WTC11 (cell line): ENCODE results near the gene KLHL28. TPM values are rescaled to one million over a fixed set of nuclear protein-coding genes. Genes with fewer than 3 reads are reported as not detected.

Experiments
- ATAC-seq: fragments of 200-7000 bp; cut with Tn5 transposase; 2 replicates; pipeline ENCODE4 v1.10.0; 2021; ENCODE audit warnings: mild to moderate bottlenecking, moderate library complexity
- CTCF ChIA-PET: fragments of 300-600 bp; sonication (Branson Sonifier 250); formaldehyde crosslinking; loops from one replicate; lab custom pipeline; 2021; ENCODE audit warnings: antibody characterized with exemption; lab: Charles Lee
- POLR2A ChIA-PET: fragments of 350-600 bp; sonication (Branson Sonifier 250); formaldehyde crosslinking; loops from one replicate; lab custom pipeline; 2021; ENCODE audit warnings: antibody characterized with exemption; lab: Charles Lee
- DNase-seq: peaks from one replicate; pipeline ENCODE4 v3.0.0; 2021; ENCODE audit warnings: low spot score
- H3K27ac Mint-ChIP-seq: 2 replicates; pipeline ENCODE4 v1.8.0; 2021; ENCODE audit warnings: mixed read lengths
- H3K27me3 Mint-ChIP-seq: 2 replicates; pipeline ENCODE4 v1.8.0; 2021; ENCODE audit warnings: low read depth, mild to moderate bottlenecking, moderate library complexity, mixed read lengths
- H3K36me3 Mint-ChIP-seq: 2 replicates; pipeline ENCODE4 v1.8.0; 2021; ENCODE audit warnings: mixed read lengths
- H3K4me1 Mint-ChIP-seq: 2 replicates; pipeline ENCODE4 v1.8.0; 2022; ENCODE audit warnings: mixed read lengths
- H3K4me3 Mint-ChIP-seq: 2 replicates; pipeline ENCODE4 v1.8.0; 2021; ENCODE audit warnings: mild to moderate bottlenecking, moderate library complexity, mixed read lengths
- H3K9me3 Mint-ChIP-seq: 2 replicates; pipeline ENCODE4 v1.8.0; 2021; ENCODE audit warnings: mixed read lengths
- ATF1 ChIP-seq: sonication (generic); formaldehyde crosslinking; IDR thresholded peaks from 2 replicates; pipeline ENCODE4 v1.8.1; 2023; ENCODE audit warnings: mild to moderate bottlenecking, moderate library complexity, missing genetic modification reagents
- E2F5 ChIP-seq: sonication (generic); formaldehyde crosslinking; IDR thresholded peaks from 2 replicates; pipeline ENCODE4 v1.8.1; 2022; ENCODE audit warnings: mild to moderate bottlenecking, moderate library complexity, missing genetic modification reagents
- FOXP1 ChIP-seq: sonication (generic); formaldehyde crosslinking; IDR thresholded peaks from 2 replicates; pipeline ENCODE4 v1.8.0; 2022; ENCODE audit warnings: missing genetic modification reagents, mild to moderate bottlenecking, moderate library complexity, borderline replicate concordance
- FOXP4 ChIP-seq: sonication (generic); formaldehyde crosslinking; IDR thresholded peaks from 2 replicates; pipeline ENCODE4 v1.8.0; 2022; ENCODE audit warnings: mild to moderate bottlenecking, missing genetic modification reagents
- GTF2I ChIP-seq: fragments of 250-450 bp; sonication (Bioruptor Pico); conservative IDR thresholded peaks from 2 replicates; pipeline ENCODE4 v1.4.0; 2021; ENCODE audit warnings: mild to moderate bottlenecking
- JUN ChIP-seq: sonication (generic); formaldehyde crosslinking; IDR thresholded peaks from 2 replicates; pipeline ENCODE4 v1.8.0; 2023; ENCODE audit warnings: mild to moderate bottlenecking, missing genetic modification reagents
- KAT7 ChIP-seq: sonication (generic); formaldehyde crosslinking; IDR thresholded peaks from 2 replicates; pipeline ENCODE4 v1.8.1; 2023; ENCODE audit warnings: missing genetic modification reagents, mild to moderate bottlenecking, borderline replicate concordance
- MAX ChIP-seq: sonication (generic); formaldehyde crosslinking; IDR thresholded peaks from 2 replicates; pipeline ENCODE4 v1.8.0; 2022; ENCODE audit warnings: mild to moderate bottlenecking, missing genetic modification reagents
- SOX15 ChIP-seq: fragments of 250-450 bp; sonication (Bioruptor Pico); IDR thresholded peaks from 2 replicates; pipeline ENCODE4 v1.9.0; 2021; ENCODE audit warnings: mild to moderate bottlenecking
- ZBTB21 ChIP-seq: sonication (generic); formaldehyde crosslinking; IDR thresholded peaks from 2 replicates; pipeline ENCODE4 v1.8.1; 2023; ENCODE audit warnings: mild to moderate bottlenecking, missing genetic modification reagents, borderline replicate concordance
- ZNF232 ChIP-seq: sonication (generic); formaldehyde crosslinking; IDR thresholded peaks from 2 replicates; pipeline ENCODE4 v1.8.0; 2022; ENCODE audit warnings: mild to moderate bottlenecking, missing genetic modification reagents
- ZNF396 ChIP-seq: fragments of 250-450 bp; sonication (Bioruptor Pico); IDR thresholded peaks from 2 replicates; pipeline ENCODE4 v1.8.0; 2021; ENCODE audit warnings: mild to moderate bottlenecking, moderate library complexity, borderline replicate concordance
- ZNF423 ChIP-seq: fragments of 250-450 bp; sonication (Bioruptor Pico); IDR thresholded peaks from 2 replicates; pipeline ENCODE4 v2.1.2; 2022; ENCODE audit warnings: mild to moderate bottlenecking, moderate library complexity
- total RNA-seq: library from RNA; stranded (reverse); gene quantifications from 3 replicates; pipeline ENCODE4 v1.2.3, GENCODE V29; 2021
- TF ChIP-seq, protein P1 (sequence below): sonication (generic); formaldehyde crosslinking; IDR thresholded peaks from 2 replicates; pipeline ENCODE4 v1.8.0; 2023; ENCODE audit warnings: missing genetic modification reagents, mild to moderate bottlenecking, borderline replicate concordance
- TF ChIP-seq, protein P2 (sequence below): sonication (generic); formaldehyde crosslinking; IDR thresholded peaks from 2 replicates; pipeline ENCODE4 v1.8.1; 2022; ENCODE audit warnings: mild to moderate bottlenecking, missing genetic modification reagents, moderate library complexity, borderline replicate concordance
- TF ChIP-seq, protein P3 (sequence below): sonication (generic); formaldehyde crosslinking; IDR thresholded peaks from 2 replicates; pipeline ENCODE4 v1.8.0; 2022; ENCODE audit warnings: mild to moderate bottlenecking, missing genetic modification reagents

KLHL28 gene
- total RNA-seq, 1 experiment from 2014 or later, result 9.8 TPM

DNA sequence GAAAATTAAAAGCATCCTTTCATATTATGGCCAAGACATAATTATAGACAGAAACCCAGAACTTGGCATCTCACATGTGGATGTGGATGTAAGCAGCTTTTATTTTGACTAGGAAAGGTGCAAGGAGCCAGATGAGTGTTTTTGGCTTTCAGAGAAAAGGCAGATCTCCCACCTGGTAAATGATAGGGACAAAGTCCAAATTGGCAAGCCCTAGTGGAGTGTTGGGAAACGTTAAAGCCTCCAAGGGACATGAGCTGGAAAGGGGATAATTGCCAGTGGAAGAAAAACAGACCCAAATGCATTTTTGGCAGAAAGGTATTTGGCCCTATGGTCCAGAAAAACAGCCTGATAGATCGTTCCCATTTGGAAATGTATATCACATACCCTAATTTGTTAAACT is 60.1 kb downstream of the KLHL28 start (continued):
- TF ChIP-seq, protein P1, sequence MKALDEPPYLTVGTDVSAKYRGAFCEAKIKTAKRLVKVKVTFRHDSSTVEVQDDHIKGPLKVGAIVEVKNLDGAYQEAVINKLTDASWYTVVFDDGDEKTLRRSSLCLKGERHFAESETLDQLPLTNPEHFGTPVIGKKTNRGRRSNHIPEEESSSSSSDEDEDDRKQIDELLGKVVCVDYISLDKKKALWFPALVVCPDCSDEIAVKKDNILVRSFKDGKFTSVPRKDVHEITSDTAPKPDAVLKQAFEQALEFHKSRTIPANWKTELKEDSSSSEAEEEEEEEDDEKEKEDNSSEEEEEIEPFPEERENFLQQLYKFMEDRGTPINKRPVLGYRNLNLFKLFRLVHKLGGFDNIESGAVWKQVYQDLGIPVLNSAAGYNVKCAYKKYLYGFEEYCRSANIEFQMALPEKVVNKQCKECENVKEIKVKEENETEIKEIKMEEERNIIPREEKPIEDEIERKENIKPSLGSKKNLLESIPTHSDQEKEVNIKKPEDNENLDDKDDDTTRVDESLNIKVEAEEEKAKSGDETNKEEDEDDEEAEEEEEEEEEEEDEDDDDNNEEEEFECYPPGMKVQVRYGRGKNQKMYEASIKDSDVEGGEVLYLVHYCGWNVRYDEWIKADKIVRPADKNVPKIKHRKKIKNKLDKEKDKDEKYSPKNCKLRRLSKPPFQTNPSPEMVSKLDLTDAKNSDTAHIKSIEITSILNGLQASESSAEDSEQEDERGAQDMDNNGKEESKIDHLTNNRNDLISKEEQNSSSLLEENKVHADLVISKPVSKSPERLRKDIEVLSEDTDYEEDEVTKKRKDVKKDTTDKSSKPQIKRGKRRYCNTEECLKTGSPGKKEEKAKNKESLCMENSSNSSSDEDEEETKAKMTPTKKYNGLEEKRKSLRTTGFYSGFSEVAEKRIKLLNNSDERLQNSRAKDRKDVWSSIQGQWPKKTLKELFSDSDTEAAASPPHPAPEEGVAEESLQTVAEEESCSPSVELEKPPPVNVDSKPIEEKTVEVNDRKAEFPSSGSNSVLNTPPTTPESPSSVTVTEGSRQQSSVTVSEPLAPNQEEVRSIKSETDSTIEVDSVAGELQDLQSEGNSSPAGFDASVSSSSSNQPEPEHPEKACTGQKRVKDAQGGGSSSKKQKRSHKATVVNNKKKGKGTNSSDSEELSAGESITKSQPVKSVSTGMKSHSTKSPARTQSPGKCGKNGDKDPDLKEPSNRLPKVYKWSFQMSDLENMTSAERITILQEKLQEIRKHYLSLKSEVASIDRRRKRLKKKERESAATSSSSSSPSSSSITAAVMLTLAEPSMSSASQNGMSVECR (CRISPR knock-in tag), result no peak
- no peak for TF ChIP-seq ZNF232 (CRISPR knock-in tag)
- TF ChIP-seq, protein P2, sequence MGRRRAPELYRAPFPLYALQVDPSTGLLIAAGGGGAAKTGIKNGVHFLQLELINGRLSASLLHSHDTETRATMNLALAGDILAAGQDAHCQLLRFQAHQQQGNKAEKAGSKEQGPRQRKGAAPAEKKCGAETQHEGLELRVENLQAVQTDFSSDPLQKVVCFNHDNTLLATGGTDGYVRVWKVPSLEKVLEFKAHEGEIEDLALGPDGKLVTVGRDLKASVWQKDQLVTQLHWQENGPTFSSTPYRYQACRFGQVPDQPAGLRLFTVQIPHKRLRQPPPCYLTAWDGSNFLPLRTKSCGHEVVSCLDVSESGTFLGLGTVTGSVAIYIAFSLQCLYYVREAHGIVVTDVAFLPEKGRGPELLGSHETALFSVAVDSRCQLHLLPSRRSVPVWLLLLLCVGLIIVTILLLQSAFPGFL (CRISPR knock-in tag), result no peak
- no peak for TF ChIP-seq GTF2I
- no peak for TF ChIP-seq SOX15
- no peak for TF ChIP-seq FOXP1 (CRISPR knock-in tag)
- no peak for TF ChIP-seq FOXP4 (CRISPR knock-in tag)
- no peak for TF ChIP-seq E2F5 (CRISPR knock-in tag)
- TF ChIP-seq MAX (CRISPR knock-in tag), result no peak
- TF ChIP-seq JUN (CRISPR knock-in tag), result no peak
- TF ChIP-seq, protein P3, sequence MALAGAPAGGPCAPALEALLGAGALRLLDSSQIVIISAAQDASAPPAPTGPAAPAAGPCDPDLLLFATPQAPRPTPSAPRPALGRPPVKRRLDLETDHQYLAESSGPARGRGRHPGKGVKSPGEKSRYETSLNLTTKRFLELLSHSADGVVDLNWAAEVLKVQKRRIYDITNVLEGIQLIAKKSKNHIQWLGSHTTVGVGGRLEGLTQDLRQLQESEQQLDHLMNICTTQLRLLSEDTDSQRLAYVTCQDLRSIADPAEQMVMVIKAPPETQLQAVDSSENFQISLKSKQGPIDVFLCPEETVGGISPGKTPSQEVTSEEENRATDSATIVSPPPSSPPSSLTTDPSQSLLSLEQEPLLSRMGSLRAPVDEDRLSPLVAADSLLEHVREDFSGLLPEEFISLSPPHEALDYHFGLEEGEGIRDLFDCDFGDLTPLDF (CRISPR knock-in tag), result no peak
- TF ChIP-seq ZNF423 (CRISPR knock-in tag), result no peak
- TF ChIP-seq ZBTB21 (CRISPR knock-in tag), result no peak

GRCh38 chr14:44898551-44898950 is 63.2 kb downstream of the KLHL28 start:
- TF ChIP-seq, protein P3 (CRISPR knock-in tag), result no peak
- TF ChIP-seq ATF1 (CRISPR knock-in tag) (no peak), KAT7 (CRISPR knock-in tag) (no peak), ZNF396 (CRISPR knock-in tag) (no peak)
- ChIA-PET CTCF (no interaction called here), POLR2A (no interaction called here)
- ATAC-seq (no peak), DNase-seq (no peak)
- peaks cover 5% of the 10 kb centered on the region for H3K9me3 Mint-ChIP-seq
- no peaks in the 10 kb centered on the region; the same call in 1 of the 2 replicates for H3K27me3 Mint-ChIP-seq
- peak overlapping the region; percentile 88 for H3K4me3 Mint-ChIP-seq
- H3K4me1 Mint-ChIP-seq, result peaks cover 15% of the 10 kb centered on the region
- no peaks in the 10 kb centered on the region for H3K36me3 Mint-ChIP-seq
- H3K27ac Mint-ChIP-seq, result 0 out of 2 replicates have a peak overlapping the region, but pooled peaks have one; percentile 8
